ENCODE measurements around the gene LHX1.

- TF ChIP-seq CHD2 (IDR thresholded peaks at IDR 0.05; ENCODE audit: low read depth, low read length) (no peak), NFIC (IDR thresholded peaks at IDR 0.05) (no peak), CHAMP1 (IDR thresholded peaks at IDR 0.05) (no peak), RFX5 (IDR thresholded peaks at IDR 0.05; ENCODE audit: low read depth, low read length) (no peak), ELF1 (tag; IDR thresholded peaks at IDR 0.05) (no peak), GTF2A2 (tag; IDR thresholded peaks at IDR 0.05) (no peak), ZBTB2 (IDR thresholded peaks at IDR 0.05) (no peak)
- TF ChIP-seq, protein P1, sequence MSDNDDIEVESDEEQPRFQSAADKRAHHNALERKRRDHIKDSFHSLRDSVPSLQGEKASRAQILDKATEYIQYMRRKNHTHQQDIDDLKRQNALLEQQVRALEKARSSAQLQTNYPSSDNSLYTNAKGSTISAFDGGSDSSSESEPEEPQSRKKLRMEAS (CRISPR knock-in tag; IDR thresholded peaks at IDR 0.05) = no peak
Observed at GRCh38 chr17:36889770-36890349, 47.4 kb upstream of the LHX1 start.
